Lower lobe of right lung (tissue), 2 donors: ENCODE measurements around the gene F5. TPM values are rescaled to one million over a fixed set of nuclear protein-coding genes. Genes with fewer than 3 reads are reported as not detected.

Experiments
- ATAC-seq, 2 donors: fragments of 200-7000 bp; cut with Tn5 transposase; one replicate each; pipeline ENCODE4 v1.9.1; 2020 to 2022; ENCODE audit warnings: mild to moderate bottlenecking in 2 of 2, moderate library complexity in 2 of 2
- DNase-seq: peaks from one replicate; pipeline ENCODE4 v3.0.0-alpha.2; 2020
- H3K27ac ChIP-seq: fragments of 200-600 bp; one replicate; pipeline ENCODE4 v1.8.0; 2022
- H3K27me3 ChIP-seq: fragments of 200-600 bp; one replicate; pipeline ENCODE4 v1.8.0; 2022; ENCODE audit warnings: low read depth
- H3K36me3 ChIP-seq: fragments of 200-600 bp; one replicate; pipeline ENCODE4 v1.8.0; 2022; ENCODE audit warnings: mild to moderate bottlenecking
- H3K4me1 ChIP-seq: fragments of 200-600 bp; one replicate; pipeline ENCODE4 v1.8.0; 2022
- H3K4me3 ChIP-seq: fragments of 200-600 bp; one replicate; pipeline ENCODE4 v1.8.0; 2022; ENCODE audit warnings: mild to moderate bottlenecking
- H3K9me3 ChIP-seq: fragments of 200-600 bp; one replicate; pipeline ENCODE4 v1.8.0; 2022
- CTCF ChIP-seq: fragments of 200-600 bp; IDR thresholded peaks from one replicate; pipeline ENCODE4 v1.8.0; 2022; ENCODE audit warnings: antibody characterized with exemption, mild to moderate bottlenecking
- intact Hi-C: fragments of 100-400 bp; cut with DNase I; formaldehyde crosslinking; loops from one replicate; pipeline ENCODE4 v1.11.0; 2022
- total RNA-seq: library from RNA; stranded (reverse); fragmentation: NEBNext Ultra II Directional; extraction: Animal tissue kit (Norgen Biotek cat#: 25700); gene quantifications from one replicate; pipeline ENCODE4 v1.2.1, GENCODE V29; 2021
- donor health status: DM: no; HTN: yes; CAD: no; lungs with severe emphysema.

F5 gene
- total RNA-seq, 1 donor from 2014 or later: 4.2 TPM

- Histone ChIP-seq H3K27me3 (no peaks in the 10 kb centered on the region), H3K27ac (no peak overlapping the region), H3K4me1 (no peaks in the 10 kb centered on the region), H3K4me3 (no peak overlapping the region), H3K9me3 (no peaks in the 10 kb centered on the region), H3K36me3 (no peaks in the 10 kb centered on the region)
- no peak for TF ChIP-seq CTCF
- intact Hi-C loops: no loop called here
- DNase-seq: no peak
- ATAC-seq: no peak
Measured at GRCh38 chr1:169570172-169570574, 16.1 kb downstream of the F5 start.

- Histone ChIP-seq H3K27me3 (no peaks in the 10 kb centered on the region), H3K4me1 (no peaks in the 10 kb centered on the region), H3K27ac (no peak overlapping the region), H3K9me3 (no peaks in the 10 kb centered on the region), H3K4me3 (no peak overlapping the region), H3K36me3 (no peaks in the 10 kb centered on the region)
- intact Hi-C loops: no loop called here
- DNase-seq: no peak
- no peak for ATAC-seq
- no peak for TF ChIP-seq CTCF
Measured at GRCh38 chr1:169568497-169568896, 17.8 kb downstream of the F5 start.

GRCh38 chr1:169565335-169566271 lies 20.7 kb downstream of the F5 start:
- H3K27me3 ChIP-seq: no peaks in the 10 kb centered on the region
- no peak overlapping the region for H3K27ac ChIP-seq
- DNase-seq: no peak

GRCh38 chr1:169563650-169564049 lies 22.6 kb downstream of the F5 start:
- ATAC-seq (no peak), DNase-seq (no peak)
- Histone ChIP-seq H3K4me3 (no peak overlapping the region), H3K27me3 (no peaks in the 10 kb centered on the region), H3K4me1 (no peaks in the 10 kb centered on the region), H3K27ac (no peak overlapping the region), H3K9me3 (peaks cover 5% of the 10 kb centered on the region), H3K36me3 (no peaks in the 10 kb centered on the region)
- no peak for TF ChIP-seq CTCF
- intact Hi-C loops: no loop called here

More at GRCh38 chr1:169565335-169566271, 20.7 kb downstream of the F5 start:
- TF ChIP-seq CTCF: no peak
- Histone ChIP-seq H3K9me3 (peaks cover 5% of the 10 kb centered on the region), H3K4me3 (no peak overlapping the region), H3K36me3 (no peaks in the 10 kb centered on the region), H3K4me1 (no peaks in the 10 kb centered on the region)
- ATAC-seq: no peak
- intact Hi-C loops: no loop called here

GRCh38 chr1:169563019-169563615 lies 23.2 kb downstream of the F5 start:
- H3K36me3 ChIP-seq: no peaks in the 10 kb centered on the region
- H3K4me1 ChIP-seq: no peaks in the 10 kb centered on the region
- H3K27ac ChIP-seq: no peak overlapping the region
- no peak for TF ChIP-seq CTCF
- no peak for DNase-seq
- no peak for ATAC-seq
- intact Hi-C loops: no loop called here
- H3K4me3 ChIP-seq: no peak overlapping the region
- H3K27me3 ChIP-seq: no peaks in the 10 kb centered on the region
- H3K9me3 ChIP-seq: peaks cover 5% of the 10 kb centered on the region
